ENCODE measurements around the gene TM9SF2.

DNA sequence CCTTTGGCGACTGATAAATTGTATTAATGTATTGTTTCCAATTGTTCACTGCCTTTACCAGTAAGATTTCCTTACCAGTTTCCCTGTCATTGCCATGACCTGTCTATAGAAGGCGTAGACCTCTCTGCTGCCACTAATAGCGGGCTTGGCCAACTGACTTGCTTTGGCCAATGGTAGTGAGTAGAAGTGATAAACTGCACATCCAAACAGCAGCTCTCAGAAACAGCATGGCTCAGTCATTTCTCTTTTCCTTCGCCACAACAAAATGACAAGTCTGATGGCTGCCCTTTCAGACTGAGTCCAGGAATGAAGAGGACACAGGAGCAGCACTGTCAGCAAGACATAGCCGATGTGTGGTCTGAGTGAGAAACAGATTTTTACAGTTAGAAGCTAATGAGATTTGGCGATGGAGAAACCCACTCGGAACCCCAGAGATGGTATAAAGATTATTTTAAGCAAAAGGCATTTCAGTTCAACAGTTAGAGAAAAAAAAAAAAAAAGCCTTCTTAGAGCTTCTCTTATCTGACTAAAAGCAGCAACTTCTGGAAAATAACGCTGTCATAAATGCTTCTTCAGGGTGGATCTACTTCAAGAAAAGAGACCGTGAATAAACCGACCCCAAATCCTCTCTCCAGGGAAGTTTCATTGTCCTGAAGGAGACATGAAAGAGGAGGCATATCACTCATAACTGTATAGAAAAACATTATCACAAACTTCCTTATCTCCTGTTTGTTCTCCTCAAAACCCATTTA is 42.0 kb upstream of the TM9SF2 start:
- TF ChIP-seq, protein P1, sequence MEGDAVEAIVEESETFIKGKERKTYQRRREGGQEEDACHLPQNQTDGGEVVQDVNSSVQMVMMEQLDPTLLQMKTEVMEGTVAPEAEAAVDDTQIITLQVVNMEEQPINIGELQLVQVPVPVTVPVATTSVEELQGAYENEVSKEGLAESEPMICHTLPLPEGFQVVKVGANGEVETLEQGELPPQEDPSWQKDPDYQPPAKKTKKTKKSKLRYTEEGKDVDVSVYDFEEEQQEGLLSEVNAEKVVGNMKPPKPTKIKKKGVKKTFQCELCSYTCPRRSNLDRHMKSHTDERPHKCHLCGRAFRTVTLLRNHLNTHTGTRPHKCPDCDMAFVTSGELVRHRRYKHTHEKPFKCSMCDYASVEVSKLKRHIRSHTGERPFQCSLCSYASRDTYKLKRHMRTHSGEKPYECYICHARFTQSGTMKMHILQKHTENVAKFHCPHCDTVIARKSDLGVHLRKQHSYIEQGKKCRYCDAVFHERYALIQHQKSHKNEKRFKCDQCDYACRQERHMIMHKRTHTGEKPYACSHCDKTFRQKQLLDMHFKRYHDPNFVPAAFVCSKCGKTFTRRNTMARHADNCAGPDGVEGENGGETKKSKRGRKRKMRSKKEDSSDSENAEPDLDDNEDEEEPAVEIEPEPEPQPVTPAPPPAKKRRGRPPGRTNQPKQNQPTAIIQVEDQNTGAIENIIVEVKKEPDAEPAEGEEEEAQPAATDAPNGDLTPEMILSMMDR (IDR thresholded peaks at IDR 0.05), result no peak
- no peak for TF ChIP-seq POLR2A (IDR thresholded peaks at IDR 0.05)
